Tibial nerve (tissue), 4 donors: Measurements from ENCODE around the gene PPAT.
A peak's percentile ranks its signal among the peaks of the same experiment; 100 is the strongest.

Experiments used
- CTCF ChIP-seq, 5 experiments: fragments of 200-600 bp in 3 of 5; fragments of 450-650 bp in 2 of 5; sonication (generic) in 3 of 5; IDR thresholded peaks; one replicate each; pipeline ENCODE4 v1.5.1; 2016 to 2019; ENCODE audit warnings: antibody characterized with exemption in 5 of 5, mild to moderate bottlenecking in 3 of 5, moderate library complexity in 2 of 5
- EP300 ChIP-seq, 2 donors: sonication (generic); formaldehyde crosslinking; IDR thresholded peaks; one replicate each; pipeline ENCODE4 v1.6.1; 2017; ENCODE audit warnings: antibody characterized with exemption in 2 of 2, mild to moderate bottlenecking in 1 of 2
- POLR2A ChIP-seq, 2 donors: fragments of 450-650 bp; IDR thresholded peaks; one replicate each; pipeline ENCODE4 v1.6.1; 2017; ENCODE audit warnings: antibody characterized with exemption in 2 of 2, mild to moderate bottlenecking in 2 of 2, moderate library complexity in 2 of 2

DNA sequence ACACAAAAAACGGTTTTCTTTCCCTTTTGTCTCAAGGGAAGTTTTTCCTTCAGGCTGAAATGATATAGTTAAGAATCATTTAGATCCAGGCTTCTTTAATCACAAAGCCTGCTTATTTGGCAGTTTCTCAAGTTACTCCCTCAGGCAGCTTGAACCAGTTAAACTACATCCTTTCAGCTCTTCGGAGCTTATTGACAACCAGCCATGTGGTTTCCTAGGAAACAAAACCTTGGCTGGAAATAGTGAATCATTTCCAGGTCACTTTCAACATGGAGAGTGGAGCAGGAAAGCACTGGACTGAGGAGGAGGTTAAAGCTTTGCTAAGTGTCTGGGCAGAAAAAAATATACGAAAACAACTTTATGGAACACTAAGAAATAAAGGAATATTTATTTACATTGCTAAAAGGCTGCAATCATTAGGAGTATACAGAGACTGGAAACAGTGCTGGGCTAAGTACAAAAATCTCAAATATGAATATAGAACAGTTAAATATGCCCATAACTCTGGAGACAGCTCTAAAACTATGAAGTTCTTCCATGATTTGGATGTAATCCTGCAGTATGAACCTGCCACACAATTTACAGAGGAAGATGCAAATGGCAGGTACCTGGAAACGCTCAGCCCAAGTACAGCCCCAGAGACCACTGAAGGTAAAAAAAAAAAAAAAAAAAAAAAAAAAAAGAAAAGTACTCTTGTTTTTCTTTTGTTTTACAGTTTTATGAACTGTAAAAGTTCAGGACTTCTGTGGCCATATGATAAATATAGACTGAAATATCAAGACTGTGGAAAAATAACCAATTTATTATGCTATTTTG lies 25.0 kb downstream of the PPAT start:
- TF ChIP-seq POLR2A (IDR thresholded peaks at IDR 0.05) = no peak
- TF ChIP-seq CTCF (IDR thresholded peaks at IDR 0.05) = no peak
- peak; percentile 62 to 87 for TF ChIP-seq EP300 (IDR thresholded peaks at IDR 0.05)
